Right lobe of liver (tissue), 4 donors: ENCODE measurements around the gene HOXD9.

Source experiments
- POLR2A ChIP-seq: fragments of 450-650 bp; IDR thresholded peaks from one replicate; pipeline ENCODE4 v1.6.1; 2017; ENCODE audit warnings: antibody characterized with exemption, mild to moderate bottlenecking
- TF ChIP-seq, protein P1 (sequence below), 4 donors: fragments of 200-600 bp in 3 of 4; fragments of 450-650 bp in 1 of 4; IDR thresholded peaks; one replicate each; pipeline versions ENCODE4 v1.5.1 to v1.8.0; 2016 to 2022; ENCODE audit warnings: antibody characterized with exemption in 4 of 4, mild to moderate bottlenecking in 2 of 4
- donor health status: DM: no; HTN: no; CAD: no.
- donor health status: DM: no; HTN: no; CAD: no.
- donor health status: DM: no; HTN: yes; CAD: no.

DNA sequence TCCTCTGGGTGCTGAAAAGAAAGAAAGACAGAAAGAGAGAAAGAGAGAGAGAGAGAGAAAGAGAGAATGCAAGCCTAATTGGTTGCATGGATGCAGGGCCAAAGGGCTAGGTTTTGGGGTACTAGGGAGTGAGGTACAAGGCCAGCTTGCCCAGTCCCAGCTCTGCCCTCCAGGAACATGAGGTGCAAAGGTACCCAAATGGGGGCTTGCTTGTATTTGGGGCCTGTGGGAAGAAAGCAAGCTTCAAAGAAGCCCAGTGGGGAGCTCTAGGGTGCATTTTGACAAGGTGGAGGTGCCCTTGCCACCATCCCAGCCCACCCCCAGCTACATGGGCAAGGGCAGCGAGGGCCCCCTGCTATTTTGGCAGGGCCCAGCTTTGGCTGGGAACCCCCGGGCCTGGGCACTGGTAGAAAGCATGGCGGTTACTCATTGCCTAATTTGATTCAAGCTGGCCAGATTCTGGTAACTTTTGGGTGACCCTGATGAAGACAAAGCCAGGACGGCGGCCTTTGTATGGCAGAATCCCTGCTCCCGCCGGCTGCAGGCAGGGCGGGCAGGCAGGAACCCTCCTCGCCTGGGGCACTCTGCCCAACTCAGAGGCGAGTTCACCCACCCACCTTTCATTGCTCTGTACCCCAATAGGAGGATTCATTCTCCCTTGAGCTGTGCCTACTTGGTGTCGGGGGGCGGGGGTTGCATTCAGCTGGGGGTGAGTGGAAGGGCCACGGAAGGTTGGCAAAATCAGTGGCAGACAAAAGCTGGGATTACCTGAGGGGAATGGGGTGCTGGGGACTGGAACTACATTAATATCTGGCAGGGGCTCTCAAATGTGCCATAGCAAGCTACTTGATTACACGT is 28.3 kb downstream of the HOXD9 start:
- TF ChIP-seq POLR2A: no peak
- TF ChIP-seq, protein P1, sequence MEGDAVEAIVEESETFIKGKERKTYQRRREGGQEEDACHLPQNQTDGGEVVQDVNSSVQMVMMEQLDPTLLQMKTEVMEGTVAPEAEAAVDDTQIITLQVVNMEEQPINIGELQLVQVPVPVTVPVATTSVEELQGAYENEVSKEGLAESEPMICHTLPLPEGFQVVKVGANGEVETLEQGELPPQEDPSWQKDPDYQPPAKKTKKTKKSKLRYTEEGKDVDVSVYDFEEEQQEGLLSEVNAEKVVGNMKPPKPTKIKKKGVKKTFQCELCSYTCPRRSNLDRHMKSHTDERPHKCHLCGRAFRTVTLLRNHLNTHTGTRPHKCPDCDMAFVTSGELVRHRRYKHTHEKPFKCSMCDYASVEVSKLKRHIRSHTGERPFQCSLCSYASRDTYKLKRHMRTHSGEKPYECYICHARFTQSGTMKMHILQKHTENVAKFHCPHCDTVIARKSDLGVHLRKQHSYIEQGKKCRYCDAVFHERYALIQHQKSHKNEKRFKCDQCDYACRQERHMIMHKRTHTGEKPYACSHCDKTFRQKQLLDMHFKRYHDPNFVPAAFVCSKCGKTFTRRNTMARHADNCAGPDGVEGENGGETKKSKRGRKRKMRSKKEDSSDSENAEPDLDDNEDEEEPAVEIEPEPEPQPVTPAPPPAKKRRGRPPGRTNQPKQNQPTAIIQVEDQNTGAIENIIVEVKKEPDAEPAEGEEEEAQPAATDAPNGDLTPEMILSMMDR (IDR thresholded peaks at IDR 0.05): no peak
